Measurements from ENCODE around the gene SPOCK2.

Gene SPOCK2

GRCh38 chr10:72048450-72049124, 39.8 kb downstream of the SPOCK2 start:
- TF ChIP-seq, protein P1, sequence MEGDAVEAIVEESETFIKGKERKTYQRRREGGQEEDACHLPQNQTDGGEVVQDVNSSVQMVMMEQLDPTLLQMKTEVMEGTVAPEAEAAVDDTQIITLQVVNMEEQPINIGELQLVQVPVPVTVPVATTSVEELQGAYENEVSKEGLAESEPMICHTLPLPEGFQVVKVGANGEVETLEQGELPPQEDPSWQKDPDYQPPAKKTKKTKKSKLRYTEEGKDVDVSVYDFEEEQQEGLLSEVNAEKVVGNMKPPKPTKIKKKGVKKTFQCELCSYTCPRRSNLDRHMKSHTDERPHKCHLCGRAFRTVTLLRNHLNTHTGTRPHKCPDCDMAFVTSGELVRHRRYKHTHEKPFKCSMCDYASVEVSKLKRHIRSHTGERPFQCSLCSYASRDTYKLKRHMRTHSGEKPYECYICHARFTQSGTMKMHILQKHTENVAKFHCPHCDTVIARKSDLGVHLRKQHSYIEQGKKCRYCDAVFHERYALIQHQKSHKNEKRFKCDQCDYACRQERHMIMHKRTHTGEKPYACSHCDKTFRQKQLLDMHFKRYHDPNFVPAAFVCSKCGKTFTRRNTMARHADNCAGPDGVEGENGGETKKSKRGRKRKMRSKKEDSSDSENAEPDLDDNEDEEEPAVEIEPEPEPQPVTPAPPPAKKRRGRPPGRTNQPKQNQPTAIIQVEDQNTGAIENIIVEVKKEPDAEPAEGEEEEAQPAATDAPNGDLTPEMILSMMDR (IDR thresholded peaks at IDR 0.05; ENCODE audit: low read depth, low read length), result peak; percentile 98
- no peak overlapping the region for H3K4me3 ChIP-seq (ENCODE audit: low read depth, low read length)

DNA sequence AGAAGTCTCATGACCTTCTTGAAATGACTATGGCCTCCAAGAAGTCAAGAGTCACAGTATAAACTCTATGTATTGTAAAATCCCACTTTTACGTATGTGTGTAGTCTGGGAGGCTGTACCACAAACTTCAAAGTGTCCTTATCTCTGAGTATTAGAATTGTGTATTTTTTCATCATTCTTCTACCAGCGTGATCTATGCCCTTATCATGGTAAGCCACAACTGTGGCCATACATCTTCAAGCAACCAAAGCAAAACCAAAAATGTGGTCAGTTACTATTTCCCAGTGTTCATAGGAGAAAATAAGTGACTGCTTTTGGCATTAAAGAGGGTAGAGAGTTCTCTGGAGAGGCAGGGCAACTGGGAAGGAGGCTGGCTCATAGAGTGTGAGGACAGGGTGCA, 42.8 kb downstream of the SPOCK2 start:
- TF ChIP-seq, protein P1 (IDR thresholded peaks at IDR 0.05; ENCODE audit: low read depth, low read length), result no peak
- no peak overlapping the region for H3K4me3 ChIP-seq (ENCODE audit: low read depth, low read length)

DNA sequence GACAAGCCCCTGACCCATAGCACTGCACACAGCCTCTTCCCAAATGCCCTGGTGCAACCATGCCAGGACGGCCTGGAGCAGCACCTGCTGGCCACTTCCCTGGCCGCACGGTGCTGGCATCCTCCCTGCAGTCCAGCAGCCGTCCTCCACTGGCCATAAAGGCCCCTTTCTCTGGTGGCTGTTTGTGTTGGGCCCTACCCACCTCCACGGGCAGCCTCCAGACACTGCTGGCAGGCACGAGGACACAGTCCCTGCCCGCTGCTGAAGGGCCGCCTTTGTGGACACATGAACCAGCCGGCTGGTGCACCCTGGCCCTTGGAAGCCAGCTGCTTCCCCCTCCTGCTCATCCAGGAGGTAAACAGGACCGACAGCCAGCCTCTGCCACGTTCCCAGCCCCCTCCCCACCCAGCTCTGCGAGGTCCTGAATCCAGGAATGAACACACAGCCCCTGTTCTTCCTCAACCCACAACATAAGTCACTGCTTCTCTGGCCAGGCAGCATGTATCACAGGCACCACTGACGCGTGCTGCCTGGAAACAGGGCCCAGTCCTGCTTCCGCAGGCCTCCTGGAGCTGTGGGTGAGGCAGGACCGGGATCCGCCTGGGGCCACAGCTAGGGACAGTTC, 43.8 kb downstream of the SPOCK2 start:
- no peak overlapping the region for H3K4me3 ChIP-seq (ENCODE audit: low read depth, low read length)

DNA sequence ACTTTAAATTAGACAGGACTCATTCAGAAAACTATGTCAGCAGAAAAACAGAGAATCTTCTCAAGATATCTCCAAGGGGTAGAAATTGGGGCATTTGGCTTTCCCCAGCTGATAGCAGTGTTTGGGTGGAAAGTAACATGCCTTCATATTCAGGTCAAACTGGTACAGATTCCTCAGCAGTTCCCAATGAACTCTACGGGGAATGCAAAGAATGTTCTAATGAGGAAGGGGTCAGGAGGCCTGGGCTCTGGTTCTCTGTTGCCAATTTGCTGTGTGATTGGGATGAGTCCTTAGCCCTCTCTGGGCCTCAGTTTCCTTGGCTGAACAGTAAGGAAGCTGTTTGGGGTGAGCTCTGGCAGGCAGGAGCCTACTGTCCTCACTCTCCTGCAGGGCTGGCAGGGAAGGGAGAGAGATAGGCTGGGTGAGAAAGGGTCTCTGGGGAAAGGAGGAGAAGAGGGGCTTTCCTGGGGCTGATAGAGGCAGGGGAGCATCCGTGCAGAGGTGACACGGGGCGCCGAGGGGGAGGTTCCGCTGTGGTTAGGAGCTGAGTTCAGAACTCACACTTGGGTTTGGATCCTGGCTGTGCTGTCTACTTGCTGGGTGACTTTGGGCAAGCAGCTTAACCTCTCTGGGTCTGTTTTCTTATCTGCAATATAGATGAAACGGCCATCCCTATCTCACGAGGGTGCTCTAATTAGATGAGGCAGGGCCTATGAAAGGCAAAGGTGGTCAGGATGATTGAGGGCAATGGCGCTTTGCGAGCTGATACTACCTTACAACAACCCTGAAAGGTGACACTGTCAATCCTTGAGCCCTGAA, 45.1 kb downstream of the SPOCK2 start:
- H3K4me3 ChIP-seq (ENCODE audit: low read depth, low read length), result no peak overlapping the region
- TF ChIP-seq, protein P1 (IDR thresholded peaks at IDR 0.05; ENCODE audit: low read depth, low read length), result no peak

More for the DNA sequence above, 43.8 kb downstream of the SPOCK2 start:
- TF ChIP-seq, protein P1 (IDR thresholded peaks at IDR 0.05; ENCODE audit: low read depth, low read length), result no peak; the same call in 1 of the 2 replicates

- TF ChIP-seq, protein P1 (IDR thresholded peaks at IDR 0.05; ENCODE audit: low read depth, low read length), result no peak
- H3K4me3 ChIP-seq (ENCODE audit: low read depth, low read length), result no peak overlapping the region
Measured at GRCh38 chr10:72041491-72041890, 46.9 kb downstream of the SPOCK2 start.

DNA sequence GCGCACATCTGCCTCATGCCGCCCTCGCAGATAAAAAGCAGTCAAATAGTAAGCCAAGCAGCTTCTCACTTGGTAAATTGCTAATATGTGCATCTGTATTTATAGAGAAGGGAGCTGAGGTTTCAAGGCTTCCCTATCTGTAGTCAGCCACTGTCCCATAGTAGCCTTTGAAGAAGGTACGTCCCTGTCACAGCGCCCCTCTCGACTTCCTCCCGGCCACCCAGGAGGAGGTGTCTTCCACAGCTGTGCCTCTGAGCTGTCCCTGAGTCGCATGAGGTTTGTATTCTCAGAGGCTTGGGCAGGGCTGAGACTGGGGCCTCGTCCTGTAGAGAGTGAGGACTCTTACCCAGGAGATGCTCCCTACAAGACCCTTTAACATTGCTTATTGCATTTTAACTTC, 49.0 kb downstream of the SPOCK2 start:
- TF ChIP-seq, protein P1 (IDR thresholded peaks at IDR 0.05; ENCODE audit: low read depth, low read length), result no peak
- no peak overlapping the region for H3K4me3 ChIP-seq (ENCODE audit: low read depth, low read length)

Measured in WI38 (cell line).